HepG2 (cell line): ENCODE results near the gene SIX5. TPM values are rescaled to one million over a fixed set of nuclear protein-coding genes. Genes with fewer than 3 reads are reported as not detected.

Experiments used
- CENPT ChIP-seq: sonication (generic); formaldehyde crosslinking; IDR thresholded peaks from 2 replicates; pipeline ENCODE4 v1.8.0; 2022; ENCODE audit warnings: low read depth, mild to moderate bottlenecking, moderate library complexity, missing genetic modification reagents
- CHCHD3 ChIP-seq: sonication (generic); formaldehyde crosslinking; IDR thresholded peaks from 2 replicates; pipeline ENCODE4 v1.8.0; 2022; ENCODE audit warnings: mild to moderate bottlenecking, missing genetic modification reagents, moderate library complexity
- CSRNP2 ChIP-seq: sonication (generic); formaldehyde crosslinking; conservative IDR thresholded peaks from 2 replicates; pipeline ENCODE4 v1.8.0; 2022; ENCODE audit warnings: low read depth, missing genetic modification reagents
- JUN ChIP-seq: sonication (generic); formaldehyde crosslinking; IDR thresholded peaks from 2 replicates; pipeline ENCODE4 v1.4.0; 2020; ENCODE audit warnings: mild to moderate bottlenecking, missing genetic modification reagents
- KAT2B ChIP-seq: fragments of 150-350 bp; IDR thresholded peaks from 2 replicates; pipeline ENCODE4 v1.6.1; 2014; ENCODE audit warnings: low read depth, low read length, borderline replicate concordance
- KLF16 ChIP-seq, 2 experiments: sonication (generic) in 1 of 2; formaldehyde crosslinking in 1 of 2; IDR thresholded peaks; 2 replicates each; pipeline versions ENCODE4 v1.6.1 to v1.8.0; 2016 to 2023; ENCODE audit warnings: missing genetic modification reagents in 2 of 2, missing compliant biosample characterization in 1 of 2
- MAF1 ChIP-seq: sonication (generic); formaldehyde crosslinking; IDR thresholded peaks from 2 replicates; pipeline ENCODE4 v1.5.0; 2020; ENCODE audit warnings: missing genetic modification reagents, borderline replicate concordance
- MTA1 ChIP-seq: sonication (generic); formaldehyde crosslinking; IDR thresholded peaks from 2 replicates; pipeline ENCODE4 v1.4.0; 2020; ENCODE audit warnings: missing genetic modification reagents, mild to moderate bottlenecking, borderline replicate concordance
- PLSCR1 ChIP-seq: sonication (generic); formaldehyde crosslinking; IDR thresholded peaks from 2 replicates; pipeline ENCODE4 v1.5.0; 2020; ENCODE audit warnings: missing genetic modification reagents, mild to moderate bottlenecking, borderline replicate concordance
- RNF2 ChIP-seq: fragments of 450-650 bp; conservative IDR thresholded peaks from 2 replicates; pipeline ENCODE4 v1.6.1; 2016; ENCODE audit warnings: low read depth
- TCF12 ChIP-seq, 2 experiments: fragments of 450-650 bp in 1 of 2; sonication (generic) in 1 of 2; formaldehyde crosslinking in 1 of 2; IDR thresholded peaks; 2 replicates each; pipeline versions ENCODE4 v1.6.1 to v1.8.0; 2017 to 2022; ENCODE audit warnings: antibody characterized with exemption in 1 of 2, mild to moderate bottlenecking in 1 of 2, missing genetic modification reagents in 1 of 2, moderate library complexity in 1 of 2
- ZFP1 ChIP-seq: IDR thresholded peaks from 2 replicates; pipeline ENCODE4 v1.6.1; 2016
- ZNF234 ChIP-seq: sonication (generic); formaldehyde crosslinking; conservative IDR thresholded peaks from 2 replicates; pipeline ENCODE4 v1.5.1; 2020; ENCODE audit warnings: mild to moderate bottlenecking, missing genetic modification reagents
- ZNF317 ChIP-seq: sonication (generic); formaldehyde crosslinking; IDR thresholded peaks from 2 replicates; pipeline ENCODE4 v1.5.0; 2020; ENCODE audit warnings: mild to moderate bottlenecking, missing genetic modification reagents
- ZNF563 ChIP-seq: sonication (generic); formaldehyde crosslinking; IDR thresholded peaks from 2 replicates; pipeline ENCODE4 v1.8.0; 2022; ENCODE audit warnings: mild to moderate bottlenecking, moderate library complexity, missing genetic modification reagents
- ZNF605 ChIP-seq: sonication (generic); formaldehyde crosslinking; IDR thresholded peaks from 2 replicates; pipeline ENCODE4 v1.8.0; 2022; ENCODE audit warnings: mild to moderate bottlenecking, missing genetic modification reagents
- ZNF607 ChIP-seq: sonication (generic); formaldehyde crosslinking; IDR thresholded peaks from 2 replicates; pipeline ENCODE4 v1.5.1; 2020; ENCODE audit warnings: missing genetic modification reagents, mild to moderate bottlenecking, borderline replicate concordance
- ZNF616 ChIP-seq: sonication (generic); formaldehyde crosslinking; IDR thresholded peaks from 2 replicates; pipeline ENCODE4 v1.5.0; 2020; ENCODE audit warnings: low read depth, mild to moderate bottlenecking, missing genetic modification reagents
- ZNF639 ChIP-seq: conservative IDR thresholded peaks from 2 replicates; pipeline ENCODE4 v1.6.1; 2018; ENCODE audit warnings: missing genetic modification reagents
- ZNF652 ChIP-seq: IDR thresholded peaks from 2 replicates; pipeline ENCODE4 v1.6.1; 2016; ENCODE audit warnings: low read depth, borderline replicate concordance
- ZNF704 ChIP-seq: sonication (generic); formaldehyde crosslinking; IDR thresholded peaks from 2 replicates; pipeline ENCODE4 v1.8.1; 2023; ENCODE audit warnings: mild to moderate bottlenecking, inconsistent platforms, moderate library complexity, missing genetic modification reagents, borderline replicate concordance
- ZNF749 ChIP-seq: sonication (generic); formaldehyde crosslinking; IDR thresholded peaks from 2 replicates; pipeline ENCODE4 v1.8.0; 2022; ENCODE audit warnings: mild to moderate bottlenecking, missing genetic modification reagents, moderate library complexity, borderline replicate concordance
- ZNF850 ChIP-seq: sonication (generic); formaldehyde crosslinking; conservative IDR thresholded peaks from 2 replicates; pipeline ENCODE4 v1.9.0; 2021; ENCODE audit warnings: mild to moderate bottlenecking, missing genetic modification reagents
- polyA plus RNA-seq, 8 experiments: library from polyadenylated mRNA; depleted of rRNA in 3 of 8; stranded (reverse) in 7 of 8; unstranded in 1 of 8; fragments of >200 nt; fragmentation: Illumina TruSeq in 4 of 8; extraction: Trizol in 4 of 8; gene quantifications; 2 replicates each; pipeline versions ENCODE4 v1.2.1 to v1.2.3, GENCODE V29; 2011 to 2016; ENCODE audit warnings: low read depth in 4 of 8, missing spikeins in 1 of 8, mixed read lengths in 1 of 8; ENCODE audit not compliant: insufficient read depth in 1 of 8
- total RNA-seq, 5 experiments: library from RNA; depleted of rRNA; stranded (reverse); fragments of >200 nt; fragmentation: Illumina TruSeq; extraction: Trizol; gene quantifications; 2 replicates each; pipeline ENCODE4 v1.2.3, GENCODE V29; 2016; ENCODE audit warnings: low read depth in 1 of 5

Gene SIX5
- total and polyA plus RNA-seq, 2 of the 13 experiments (the other 11 are each of a cell fraction or from before 2014, with no cell fraction given): 7.7 to 10.5 TPM

- TF ChIP-seq ZNF704 (no peak), MTA1 (CRISPR knock-in tag) (peak; percentile 58; the same call in 1 of the 2 replicates), RNF2 (no peak), ZNF605 (CRISPR knock-in tag) (peak; percentile 66), TCF12 (IDR thresholded peaks at IDR 0.05) (no peak), TCF12 (CRISPR knock-in tag; IDR thresholded peaks at IDR 0.05) (no peak), CSRNP2 (CRISPR knock-in tag) (no peak), PLSCR1 (CRISPR knock-in tag) (no peak), ZNF749 (CRISPR knock-in tag) (no peak), CENPT (no peak), ZNF639 (no peak), ZNF652 (CRISPR knock-in tag) (no peak), KAT2B (no peak), ZNF850 (CRISPR knock-in tag) (no peak), ZNF234 (CRISPR knock-in tag) (no peak), ZNF607 (CRISPR knock-in tag) (peak; percentile 10; the same call in 1 of the 2 replicates), KLF16 (CRISPR knock-in tag; IDR thresholded peaks at IDR 0.05) (peak in 1 of 2 experiments; percentile 30; a peak in 1 of 4 replicates), MAF1 (no peak), CHCHD3 (0 out of 2 replicates have a peak, but pooled peaks have one; percentile 27), ZFP1 (CRISPR knock-in tag) (no peak), ZNF616 (CRISPR knock-in tag) (no peak), ZNF563 (CRISPR knock-in tag) (peak; percentile 89), JUN (no peak), ZNF317 (CRISPR knock-in tag) (peak; percentile 65)
These were observed 38.4 kb downstream of the SIX5 start, which contains the start of gene FBXO46 (continued) for GRCh38 chr19:45730368-45731288.
